ENCODE results near the gene PEMT.

The PEMT gene

GRCh38 chr17:17593222-17593620 is 1.7 kb upstream of the PEMT start:
- Histone ChIP-seq H3K9me3 (replicated peaks in 1 of 11) (no peaks in the 10 kb centered on the region), H3K4me1 (peaks cover 26 to 42% (median 35%) of the 10 kb centered on the region in 10 experiments), H3K4me3 (peak overlapping the region in 3 of 10 experiments; percentile 85 to 95 (median 85); a peak in 4 of 20 replicates), H3K27ac (peak overlapping the region in 9 of 11 experiments; percentile 6 to 88 (median 80); a peak in 11 of 22 replicates), H4K20me1 (peaks cover 0 to 9% (median 0%) of the 10 kb centered on the region in 11 experiments; a peak in 2 of 22 replicates), H3K36me3 (no peaks in the 10 kb centered on the region), H3K27me3 (no peaks in the 10 kb centered on the region), H3K9ac (peak overlapping the region in 9 of 11 experiments; percentile 85 to 93 (median 88); a peak in 11 of 22 replicates), H3K4me2 (peak overlapping the region; percentile 88 to 97 (median 95))
- TF ChIP-seq Cebpa-rat (IDR thresholded peaks at IDR 0.05), result no peak

- TF ChIP-seq Cebpa-rat (IDR thresholded peaks at IDR 0.05), result no peak
- no peaks in the 10 kb centered on the region for H3K9me3 ChIP-seq (replicated peaks in 1 of 11)
- peak overlapping the region; percentile 95 to 100 (median 98) for H3K4me2 ChIP-seq
- peaks cover 0 to 22% (median 0%) of the 10 kb centered on the region in 11 experiments; a peak in 3 of 22 replicates for H4K20me1 ChIP-seq
- H3K27me3 ChIP-seq, result no peaks in the 10 kb centered on the region
- peak overlapping the region; percentile 69 to 95 (median 86) for H3K4me3 ChIP-seq
- peak overlapping the region in 10 of 11 experiments; percentile 54 to 89 (median 84); a peak in 21 of 22 replicates for H3K27ac ChIP-seq
- peaks cover 26 to 60% (median 51%) of the 10 kb centered on the region in 10 experiments for H3K4me1 ChIP-seq
- peak overlapping the region; percentile 82 to 93 (median 88) for H3K9ac ChIP-seq
- no peaks in the 10 kb centered on the region for H3K36me3 ChIP-seq
These were observed 589 bp downstream of the PEMT start for GRCh38 chr17:17590883-17591354.

- Histone ChIP-seq H3K4me3 (peak overlapping the region; percentile 69 to 95 (median 86)), H3K9me3 (replicated peaks in 1 of 11) (no peaks in the 10 kb centered on the region), H4K20me1 (peaks cover 0 to 22% (median 0%) of the 10 kb centered on the region in 11 experiments; a peak in 3 of 22 replicates), H3K27me3 (no peaks in the 10 kb centered on the region), H3K27ac (peak overlapping the region in 7 of 11 experiments; percentile 74 to 89 (median 84); a peak in 14 of 22 replicates), H3K9ac (peak overlapping the region; percentile 82 to 93 (median 88)), H3K4me1 (peaks cover 26 to 60% (median 51%) of the 10 kb centered on the region in 10 experiments), H3K36me3 (no peaks in the 10 kb centered on the region), H3K4me2 (peak overlapping the region; percentile 95 to 100 (median 98))
- no peak for TF ChIP-seq Cebpa-rat (IDR thresholded peaks at IDR 0.05)
These were observed 1.3 kb downstream of the PEMT start for GRCh38 chr17:17590141-17590751.

GRCh38 chr17:17587614-17588337 is 3.7 kb downstream of the PEMT start:
- Histone ChIP-seq H3K4me3 (no peak overlapping the region), H3K4me2 (peak overlapping the region in 10 of 11 experiments; percentile 2 to 74 (median 62); a peak in 17 of 22 replicates)

GRCh38 chr17:17582372-17582771 is 9.1 kb downstream of the PEMT start:
- no peak for TF ChIP-seq Cebpa-rat (IDR thresholded peaks at IDR 0.05)
- Histone ChIP-seq H3K4me3 (no peak overlapping the region), H3K4me2 (no peak overlapping the region), H3K27me3 (no peaks in the 10 kb centered on the region), H3K36me3 (peaks cover 0 to 13% (median 0%) of the 10 kb centered on the region in 11 experiments; a peak in 3 of 22 replicates), H3K9ac (no peak overlapping the region; a peak in 1 of 22 replicates), H3K9me3 (replicated peaks in 1 of 11) (no peaks in the 10 kb centered on the region), H3K27ac (no peak overlapping the region), H3K4me1 (peaks cover 0 to 13% (median 9%) of the 10 kb centered on the region in 10 experiments; a peak in 16 of 20 replicates), H4K20me1 (peaks cover 0 to 35% (median 5%) of the 10 kb centered on the region in 11 experiments; a peak in 8 of 22 replicates)

More at GRCh38 chr17:17587614-17588337, 3.7 kb downstream of the PEMT start:
- peak overlapping the region in 3 of 11 experiments; percentile 8 to 53 (median 26); a peak in 4 of 22 replicates for H3K9ac ChIP-seq
- no peaks in the 10 kb centered on the region for H3K27me3 ChIP-seq
- peaks cover 0 to 27% (median 0%) of the 10 kb centered on the region in 11 experiments; a peak in 4 of 22 replicates for H4K20me1 ChIP-seq
- H3K27ac ChIP-seq, result no peak overlapping the region; a peak in 2 of 22 replicates
- peaks cover 19 to 54% (median 45%) of the 10 kb centered on the region in 10 experiments for H3K4me1 ChIP-seq
- peaks cover 0 to 6% (median 0%) of the 10 kb centered on the region in 11 experiments; a peak in 2 of 22 replicates for H3K36me3 ChIP-seq
- H3K9me3 ChIP-seq (replicated peaks in 1 of 11), result no peaks in the 10 kb centered on the region
- no peak for TF ChIP-seq Cebpa-rat (IDR thresholded peaks at IDR 0.05)

GRCh38 chr17:17581509-17581908 is 10.0 kb downstream of the PEMT start:
- Histone ChIP-seq H3K27ac (no peak overlapping the region), H3K4me2 (no peak overlapping the region), H4K20me1 (peaks cover 0 to 38% (median 5%) of the 10 kb centered on the region in 11 experiments; a peak in 8 of 22 replicates), H3K36me3 (peaks cover 3 to 21% (median 7%) of the 10 kb centered on the region in 11 experiments; a peak in 18 of 22 replicates), H3K4me1 (peaks cover 0 to 4% (median under 1%) of the 10 kb centered on the region in 10 experiments; a peak in 6 of 20 replicates), H3K9me3 (replicated peaks in 1 of 11) (no peaks in the 10 kb centered on the region), H3K4me3 (no peak overlapping the region), H3K27me3 (no peaks in the 10 kb centered on the region), H3K9ac (0 out of 22 replicates have a peak overlapping the region, but pooled peaks of 1 of the 11 experiments have one; percentile 28)
- no peak for TF ChIP-seq Cebpa-rat (IDR thresholded peaks at IDR 0.05)

GRCh38 chr17:17580662-17581470 is 10.6 kb downstream of the PEMT start:
- H4K20me1 ChIP-seq, result peaks cover 0 to 40% (median 5%) of the 10 kb centered on the region in 11 experiments; a peak in 8 of 22 replicates
- no peak overlapping the region for H3K4me3 ChIP-seq
- TF ChIP-seq Cebpa-rat (IDR thresholded peaks at IDR 0.05), result no peak
- H3K27ac ChIP-seq, result no peak overlapping the region
- H3K4me2 ChIP-seq, result no peak overlapping the region
- H3K27me3 ChIP-seq, result no peaks in the 10 kb centered on the region
- H3K9ac ChIP-seq, result 0 out of 22 replicates have a peak overlapping the region, but pooled peaks of 1 of the 11 experiments have one; percentile 7
- no peaks in the 10 kb centered on the region for H3K9me3 ChIP-seq (replicated peaks in 1 of 11)
- H3K36me3 ChIP-seq, result peaks cover 9 to 28% (median 13%) of the 10 kb centered on the region in 11 experiments; a peak in 19 of 22 replicates
- peaks cover 0 to 4% (median 0%) of the 10 kb centered on the region in 10 experiments; a peak in 1 of 20 replicates for H3K4me1 ChIP-seq

- Histone ChIP-seq H3K9me3 (replicated peaks in 1 of 11) (no peaks in the 10 kb centered on the region), H3K27me3 (no peaks in the 10 kb centered on the region), H3K27ac (no peak overlapping the region), H4K20me1 (peaks cover 0 to 32% (median 5%) of the 10 kb centered on the region in 11 experiments; a peak in 8 of 22 replicates), H3K9ac (no peak overlapping the region), H3K4me2 (no peak overlapping the region), H3K4me1 (peaks cover 0 to 4% (median 0%) of the 10 kb centered on the region in 10 experiments; a peak in 1 of 20 replicates), H3K4me3 (no peak overlapping the region), H3K36me3 (peaks cover 9 to 40% (median 23%) of the 10 kb centered on the region in 11 experiments; a peak in 20 of 22 replicates)
- no peak for TF ChIP-seq Cebpa-rat (IDR thresholded peaks at IDR 0.05)
These were observed 11.8 kb downstream of the PEMT start for GRCh38 chr17:17579691-17580090.

All from BLaER1 treated with 17β-estradiol and CSF1 and Interleukin-3, amounts not matched to agents 10 nM and 100 nM (cell line).